ENCODE measurements around the gene CDK19. TPM values are rescaled to one million over a fixed set of nuclear protein-coding genes. Genes with fewer than 3 reads are reported as not detected.

CDK19 gene
- total and polyA plus RNA-seq, 10 of the 15 experiments (the other 5 are each of a cell fraction or from before 2014, with no cell fraction given), result 4.6 to 21.4 (median 12.4) TPM

DNA sequence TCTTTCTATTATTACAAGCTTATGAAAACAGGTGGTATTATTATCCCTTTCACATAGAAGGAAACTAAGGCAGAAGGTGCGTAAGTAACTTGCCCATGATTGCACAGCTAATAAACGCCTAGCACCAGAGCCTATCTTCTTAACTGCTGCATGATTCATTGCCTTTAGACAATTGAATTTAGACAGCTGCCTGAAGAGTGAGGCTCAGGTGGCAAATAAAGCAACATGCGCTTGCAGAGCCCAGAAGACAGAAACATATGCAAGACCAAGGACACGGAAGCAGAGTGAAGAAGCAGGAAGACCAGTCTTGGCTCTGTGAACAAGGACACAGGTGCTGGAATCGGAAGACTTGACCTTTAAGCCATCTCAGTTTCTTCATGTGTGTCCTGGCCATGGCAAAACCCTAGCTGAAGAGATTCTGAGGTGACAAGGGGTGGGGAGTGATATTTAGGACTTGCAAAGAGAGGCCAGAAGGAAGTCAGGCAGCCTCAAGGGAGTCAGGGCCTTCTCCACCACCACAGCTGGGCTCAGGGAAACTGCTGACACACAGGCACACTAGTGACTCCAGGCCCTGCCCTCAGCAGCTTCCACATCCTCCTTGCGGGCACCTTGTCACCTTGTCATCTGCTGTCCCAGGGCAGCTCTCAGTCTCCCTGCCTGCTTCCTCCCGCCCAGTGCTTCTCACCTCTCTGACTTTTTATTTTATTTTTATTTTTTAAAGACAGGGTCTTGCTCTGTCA lies 247.1 kb downstream of the CDK19 start (continued):
- TF ChIP-seq, protein P1, sequence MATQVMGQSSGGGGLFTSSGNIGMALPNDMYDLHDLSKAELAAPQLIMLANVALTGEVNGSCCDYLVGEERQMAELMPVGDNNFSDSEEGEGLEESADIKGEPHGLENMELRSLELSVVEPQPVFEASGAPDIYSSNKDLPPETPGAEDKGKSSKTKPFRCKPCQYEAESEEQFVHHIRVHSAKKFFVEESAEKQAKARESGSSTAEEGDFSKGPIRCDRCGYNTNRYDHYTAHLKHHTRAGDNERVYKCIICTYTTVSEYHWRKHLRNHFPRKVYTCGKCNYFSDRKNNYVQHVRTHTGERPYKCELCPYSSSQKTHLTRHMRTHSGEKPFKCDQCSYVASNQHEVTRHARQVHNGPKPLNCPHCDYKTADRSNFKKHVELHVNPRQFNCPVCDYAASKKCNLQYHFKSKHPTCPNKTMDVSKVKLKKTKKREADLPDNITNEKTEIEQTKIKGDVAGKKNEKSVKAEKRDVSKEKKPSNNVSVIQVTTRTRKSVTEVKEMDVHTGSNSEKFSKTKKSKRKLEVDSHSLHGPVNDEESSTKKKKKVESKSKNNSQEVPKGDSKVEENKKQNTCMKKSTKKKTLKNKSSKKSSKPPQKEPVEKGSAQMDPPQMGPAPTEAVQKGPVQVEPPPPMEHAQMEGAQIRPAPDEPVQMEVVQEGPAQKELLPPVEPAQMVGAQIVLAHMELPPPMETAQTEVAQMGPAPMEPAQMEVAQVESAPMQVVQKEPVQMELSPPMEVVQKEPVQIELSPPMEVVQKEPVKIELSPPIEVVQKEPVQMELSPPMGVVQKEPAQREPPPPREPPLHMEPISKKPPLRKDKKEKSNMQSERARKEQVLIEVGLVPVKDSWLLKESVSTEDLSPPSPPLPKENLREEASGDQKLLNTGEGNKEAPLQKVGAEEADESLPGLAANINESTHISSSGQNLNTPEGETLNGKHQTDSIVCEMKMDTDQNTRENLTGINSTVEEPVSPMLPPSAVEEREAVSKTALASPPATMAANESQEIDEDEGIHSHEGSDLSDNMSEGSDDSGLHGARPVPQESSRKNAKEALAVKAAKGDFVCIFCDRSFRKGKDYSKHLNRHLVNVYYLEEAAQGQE (IDR thresholded peaks at IDR 0.05; ENCODE audit: low read depth, low read length), result no peak
- TF ChIP-seq HDGF (IDR thresholded peaks at IDR 0.05) (no peak), ZNF207 (IDR thresholded peaks at IDR 0.05; ENCODE audit: borderline replicate concordance) (no peak), MTA2 (IDR thresholded peaks at IDR 0.05; ENCODE audit: low read depth) (no peak), CREB1 (IDR thresholded peaks at IDR 0.05; ENCODE audit: low read depth) (no peak), TBL1XR1 (IDR thresholded peaks at IDR 0.05; ENCODE audit: low read depth, low read length) (no peak), PAX8 (IDR thresholded peaks at IDR 0.05) (no peak), BMI1 (IDR thresholded peaks at IDR 0.05; ENCODE audit: borderline replicate concordance) (no peak)
- TF ChIP-seq, protein P2, sequence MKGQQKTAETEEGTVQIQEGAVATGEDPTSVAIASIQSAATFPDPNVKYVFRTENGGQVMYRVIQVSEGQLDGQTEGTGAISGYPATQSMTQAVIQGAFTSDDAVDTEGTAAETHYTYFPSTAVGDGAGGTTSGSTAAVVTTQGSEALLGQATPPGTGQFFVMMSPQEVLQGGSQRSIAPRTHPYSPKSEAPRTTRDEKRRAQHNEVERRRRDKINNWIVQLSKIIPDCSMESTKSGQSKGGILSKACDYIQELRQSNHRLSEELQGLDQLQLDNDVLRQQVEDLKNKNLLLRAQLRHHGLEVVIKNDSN (IDR thresholded peaks at IDR 0.05; ENCODE audit: borderline replicate concordance, extremely low read length, insufficient read depth, low read depth, low read length), result no peak

Measured in GM12878 (cell line).